Stimulated activated CD4-positive, alpha-beta T cell treated with anti-CD3 and anti-CD28 coated beads, TNF-alpha, amount 100 ng/mL, for 48 hours (primary cell): ENCODE results near the gene GP9.

Experiments
- DNase-seq, 3 donors: peaks; one replicate each; pipeline ENCODE4 v3.0.0-alpha.2; 2020; ENCODE audit warnings: low read depth in 3 of 3

Gene GP9

DNA sequence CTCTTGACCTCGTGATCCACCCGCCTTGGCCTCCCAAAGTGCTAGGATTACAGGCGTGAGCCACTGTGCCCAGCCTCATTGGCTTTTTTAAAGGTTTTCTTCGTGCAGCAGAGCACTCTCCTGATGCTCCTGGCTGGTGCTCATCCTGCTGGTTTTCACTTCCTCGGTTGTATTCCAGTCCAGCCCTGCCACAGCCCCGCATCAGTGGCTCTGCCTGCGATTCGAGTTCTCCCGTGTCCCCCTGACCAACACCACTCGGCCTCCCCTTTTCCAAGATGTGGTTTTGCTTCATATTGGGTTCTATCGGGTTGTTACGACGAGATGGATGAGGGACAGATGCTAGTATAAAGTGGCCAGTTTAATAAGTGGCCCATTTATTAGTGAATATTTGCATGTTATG lies 31.7 kb upstream of the GP9 start:
- no peak for DNase-seq

DNA sequence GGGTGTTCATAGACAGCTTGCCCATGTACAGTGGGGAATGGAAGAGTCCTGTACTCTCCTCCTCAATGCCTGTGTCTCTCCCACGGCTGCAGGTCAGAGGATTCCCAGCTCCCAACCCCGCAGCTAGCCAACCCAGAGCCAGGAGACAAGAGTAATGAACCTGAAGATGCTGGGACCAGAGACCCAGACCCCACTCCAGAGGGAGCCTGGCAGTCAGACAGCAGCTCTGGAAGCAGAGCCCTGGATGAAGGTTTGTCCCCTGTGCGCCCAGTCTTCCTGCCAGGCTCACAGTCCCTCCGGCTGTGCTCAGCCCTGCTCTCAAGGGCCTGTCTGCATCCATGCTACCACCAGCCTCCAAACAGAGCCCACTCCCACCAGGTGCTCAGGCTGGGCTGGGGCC lies 30.0 kb upstream of the GP9 start:
- DNase-seq = no peak

DNA sequence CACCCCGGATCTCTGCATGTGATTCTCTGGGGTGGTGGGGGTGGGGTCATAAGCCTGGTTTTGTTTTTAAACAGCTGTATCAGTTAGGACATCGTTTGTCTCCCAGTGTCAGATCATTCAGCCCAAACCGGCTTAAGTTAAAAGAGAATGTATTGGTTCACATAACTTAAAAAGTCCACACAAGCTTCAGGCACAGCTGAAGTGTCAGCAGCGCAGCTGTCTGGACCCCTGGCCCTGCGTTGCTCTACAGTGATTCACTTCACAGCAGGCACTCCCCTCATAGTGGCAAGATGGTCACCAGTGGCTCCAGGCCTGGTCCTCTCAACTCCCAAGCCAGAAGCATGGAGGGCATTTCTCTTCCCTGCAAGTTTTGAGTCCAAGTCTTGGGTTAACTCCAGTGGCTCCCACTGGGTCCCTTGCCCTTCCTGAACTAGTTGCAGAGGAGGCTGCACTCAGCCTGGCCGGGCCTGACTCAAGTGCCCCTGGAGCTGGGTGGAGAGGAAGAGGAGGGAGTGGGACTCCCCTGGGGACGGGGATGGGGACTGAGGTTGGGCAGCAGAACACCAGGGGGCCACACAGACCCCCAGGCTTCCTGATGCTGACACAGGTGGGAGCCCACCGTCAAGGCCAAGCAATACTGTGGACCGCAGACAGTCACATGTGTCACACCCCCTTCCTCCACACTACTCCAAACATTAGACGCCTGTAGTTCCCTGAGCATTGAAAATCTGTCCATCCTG lies 28.9 kb upstream of the GP9 start:
- DNase-seq = no peak

DNA sequence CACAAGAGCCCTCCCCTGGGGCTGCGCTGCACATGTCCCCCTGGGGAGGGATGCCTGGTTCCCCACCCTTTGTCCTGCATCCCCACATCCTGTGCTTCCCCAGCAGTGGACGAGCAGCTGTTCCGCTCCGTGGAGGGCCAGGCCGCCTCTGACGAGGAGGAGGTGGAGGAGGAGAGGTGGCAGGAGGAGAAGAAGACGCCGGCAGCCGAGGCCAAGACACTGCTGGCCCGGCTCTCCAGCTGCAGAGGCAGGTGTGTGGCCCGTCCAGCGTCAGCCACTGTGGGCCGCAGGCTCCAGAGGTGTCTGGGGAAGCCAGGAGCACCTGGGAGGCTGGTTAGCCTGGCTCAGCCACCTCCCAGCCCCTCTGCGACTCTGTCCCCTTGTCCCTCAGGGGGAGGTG lies 27.9 kb upstream of the GP9 start:
- no peak for DNase-seq

DNA sequence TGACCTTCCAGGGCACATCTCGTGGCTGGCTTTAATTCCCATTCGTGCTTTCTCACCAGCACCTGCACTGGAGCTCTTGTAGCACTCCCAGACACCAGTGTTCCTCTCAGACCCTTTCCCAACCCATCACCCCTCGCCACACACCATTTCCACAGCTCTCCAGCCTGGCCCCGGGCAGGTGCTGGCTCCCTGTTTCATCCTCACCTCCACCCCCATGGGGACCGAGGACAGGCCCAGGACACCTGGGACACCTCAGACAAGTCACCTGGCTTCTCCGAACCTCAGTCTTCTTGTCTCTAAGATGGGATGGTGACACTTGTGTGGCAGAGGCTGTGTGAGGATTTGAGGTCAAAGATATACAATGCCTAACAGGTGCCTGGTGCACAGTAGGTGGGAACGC lies 27.4 kb upstream of the GP9 start:
- DNase-seq = no peak

DNA sequence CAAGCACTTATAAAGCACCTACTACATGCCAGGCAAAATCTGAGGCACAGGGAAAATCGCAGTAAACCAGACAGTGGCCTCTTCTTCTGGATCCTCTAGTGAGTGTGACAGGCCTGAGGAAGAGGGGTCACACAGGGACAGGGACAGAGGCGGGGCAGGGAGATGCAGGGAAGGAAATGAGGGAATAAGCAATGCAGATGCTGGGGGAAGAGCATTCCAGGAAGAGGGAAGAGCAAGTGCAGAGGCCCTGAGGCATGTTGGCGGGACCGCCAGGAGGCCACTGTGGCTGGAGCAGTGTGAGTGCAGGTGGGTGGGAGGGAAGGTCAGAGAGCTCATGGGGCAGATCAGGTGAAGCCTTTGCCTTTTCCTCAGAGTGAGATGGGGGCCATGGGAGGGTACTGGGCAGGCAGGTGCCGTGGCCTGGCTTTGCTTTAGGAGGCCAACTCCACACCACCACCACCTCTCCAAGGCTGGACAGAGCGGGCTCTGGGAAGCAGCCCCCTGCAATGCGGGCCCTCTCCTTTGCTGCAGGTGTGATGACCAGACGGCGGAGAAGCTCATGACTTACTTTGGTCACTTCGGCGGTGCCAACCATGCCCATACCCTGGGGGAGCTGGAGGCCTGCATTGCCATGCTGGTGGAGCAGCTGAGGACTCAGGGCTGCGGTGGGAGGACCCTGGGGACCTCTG lies 26.8 kb upstream of the GP9 start:
- DNase-seq = no peak

DNA sequence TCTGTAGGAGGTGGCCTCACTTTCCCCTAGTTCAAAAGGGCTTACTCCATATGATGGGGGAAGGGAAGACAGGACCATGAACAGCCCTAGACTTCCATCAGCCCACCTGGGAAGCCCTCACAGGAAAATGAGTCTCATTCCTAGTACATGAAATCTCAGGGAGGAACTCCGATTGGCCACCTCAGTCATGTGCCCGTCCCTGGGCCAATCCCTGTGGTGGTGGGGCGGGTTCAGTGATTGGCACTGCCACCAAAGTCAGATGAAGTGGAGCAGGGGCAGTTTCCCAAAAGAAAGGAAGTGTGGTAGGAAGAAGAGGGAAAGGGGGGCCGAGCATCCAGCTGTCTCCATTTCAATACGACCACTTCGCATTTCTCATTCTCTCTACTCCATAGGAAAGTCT lies 25.9 kb upstream of the GP9 start:
- DNase-seq = no peak

DNA sequence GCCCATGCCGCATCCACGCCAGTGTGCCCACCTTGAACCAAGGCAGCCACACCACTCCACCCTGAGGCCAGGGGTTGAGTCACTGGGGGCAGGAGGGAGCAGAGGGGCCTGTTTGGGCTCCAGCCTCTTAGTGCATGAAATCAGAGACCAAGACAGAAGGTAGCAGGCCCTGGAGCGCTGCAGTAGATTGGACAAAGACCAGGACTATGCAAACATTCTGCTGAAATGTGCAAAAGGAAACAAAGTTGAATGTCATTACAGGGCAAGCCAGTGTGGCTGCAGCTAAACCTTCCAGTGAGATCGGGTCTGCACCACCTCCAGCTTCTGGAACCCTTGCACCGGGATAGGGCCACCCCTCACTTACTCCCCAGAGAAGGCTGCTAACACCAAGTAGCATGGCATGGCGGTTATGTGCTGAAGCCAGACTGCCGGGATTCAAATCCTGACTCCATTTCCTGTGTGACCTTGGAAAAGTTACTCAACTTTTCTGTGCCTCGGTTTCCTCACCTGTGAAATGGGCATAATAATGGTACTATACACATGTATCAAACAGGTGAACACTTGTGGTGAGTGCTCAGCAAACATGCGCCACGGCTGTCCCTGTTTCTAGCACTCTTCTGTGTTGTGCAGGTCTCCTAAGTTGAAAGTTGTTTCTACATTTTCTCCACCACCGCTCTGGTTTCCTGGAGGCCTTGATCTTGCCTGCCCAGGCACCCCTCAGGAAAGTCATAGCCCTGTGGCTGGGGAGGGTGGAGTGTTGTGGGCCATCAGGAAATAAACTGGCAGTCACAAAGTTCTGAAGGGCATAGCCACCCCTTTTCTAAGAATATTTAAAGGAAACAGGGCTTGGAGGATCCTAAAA lies 25.0 kb upstream of the GP9 start:
- DNase-seq = no peak

DNA sequence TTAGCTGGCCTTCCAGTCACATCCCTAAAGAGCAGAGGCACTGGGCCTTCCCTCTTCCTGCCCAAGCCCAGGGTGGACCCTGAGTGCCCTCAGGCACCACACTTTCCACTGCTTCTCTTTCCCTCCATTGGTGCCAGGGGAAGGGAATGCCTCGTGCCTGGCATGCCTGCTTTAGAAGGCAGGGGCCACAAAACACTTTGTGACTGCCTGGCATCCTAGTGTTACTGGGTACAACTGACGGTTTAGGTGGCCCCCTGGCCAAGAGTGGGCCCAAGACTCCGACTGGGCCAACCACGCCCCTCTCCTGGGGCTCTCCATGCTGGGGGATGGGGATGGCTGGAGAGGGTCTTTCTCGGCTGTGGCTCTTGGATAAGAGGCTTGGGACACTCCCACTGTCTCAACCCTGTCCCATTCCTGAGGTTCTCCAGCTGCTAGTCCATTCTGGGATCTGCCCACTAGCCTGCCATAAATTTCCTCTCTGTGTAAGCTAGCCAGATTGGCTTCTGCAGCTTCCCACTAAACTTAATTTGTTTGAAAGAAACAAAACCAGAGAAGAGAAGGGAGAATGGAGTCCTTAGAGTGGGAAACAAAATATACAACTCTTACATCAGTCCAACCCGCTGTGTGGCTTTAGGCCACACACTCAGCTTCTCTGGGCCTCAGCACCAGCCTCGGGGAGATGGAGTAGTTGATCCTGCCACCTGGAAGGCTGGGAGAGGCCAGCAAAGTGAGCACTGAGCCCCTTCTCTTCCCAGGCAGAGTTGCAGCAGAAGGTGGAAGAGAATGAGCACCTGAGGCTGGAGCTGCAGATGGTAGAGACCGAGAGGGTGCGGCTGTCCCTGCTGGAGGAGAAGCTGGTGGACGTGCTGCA lies 24.1 kb upstream of the GP9 start:
- DNase-seq = no peak

DNA sequence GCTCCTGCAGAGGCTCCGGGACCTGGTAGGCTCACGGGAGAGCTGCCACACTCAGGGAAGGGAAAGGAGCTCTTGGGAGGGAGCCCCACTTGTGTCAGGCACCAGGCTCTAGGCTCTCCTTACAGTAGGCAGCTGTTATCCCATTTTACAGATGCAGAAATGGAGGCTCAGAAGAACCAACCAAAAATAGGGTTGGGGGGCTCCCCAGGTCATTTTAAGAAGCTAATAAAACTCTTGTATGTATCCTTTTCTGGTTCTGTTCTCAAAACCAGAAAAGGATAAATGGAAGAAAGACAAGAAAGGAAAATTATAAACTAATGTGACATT lies 23.5 kb upstream of the GP9 start:
- DNase-seq = no peak

DNA sequence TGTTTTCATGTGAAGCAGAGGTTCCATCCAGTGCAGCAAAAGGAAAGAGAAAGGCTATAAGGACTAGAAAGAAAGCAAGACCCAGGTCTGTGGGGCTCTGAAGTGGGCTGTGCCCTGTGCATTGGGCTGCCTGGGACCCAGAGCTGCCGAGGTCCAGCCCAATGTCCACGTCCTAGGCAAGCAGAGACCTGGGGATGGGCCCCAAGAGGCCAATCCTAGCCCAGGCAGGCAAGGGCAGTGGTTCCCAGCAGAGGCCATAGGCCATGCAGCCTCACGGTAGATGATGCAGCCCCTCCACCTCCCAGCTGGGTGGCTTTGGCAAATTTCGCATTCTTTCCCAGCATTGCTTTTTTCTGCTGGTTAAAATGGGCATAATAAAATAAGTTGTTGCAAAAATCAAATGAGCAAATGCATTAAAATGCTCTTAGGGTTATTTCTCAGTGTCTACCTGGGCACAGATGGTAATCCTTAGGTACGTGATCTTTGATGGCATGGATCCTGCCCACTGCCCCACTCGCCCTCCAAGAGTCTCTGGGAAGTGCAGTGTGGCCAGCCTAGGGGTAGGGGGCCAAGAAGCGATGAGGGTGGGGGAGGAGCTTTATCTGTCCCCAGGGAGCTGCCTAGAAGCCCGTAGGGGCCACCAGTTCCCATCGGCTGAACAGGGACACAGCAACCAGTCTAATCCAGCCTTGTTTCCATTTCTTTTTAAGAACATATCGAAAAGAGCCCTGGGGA lies 22.3 kb upstream of the GP9 start:
- no peak for DNase-seq

DNA sequence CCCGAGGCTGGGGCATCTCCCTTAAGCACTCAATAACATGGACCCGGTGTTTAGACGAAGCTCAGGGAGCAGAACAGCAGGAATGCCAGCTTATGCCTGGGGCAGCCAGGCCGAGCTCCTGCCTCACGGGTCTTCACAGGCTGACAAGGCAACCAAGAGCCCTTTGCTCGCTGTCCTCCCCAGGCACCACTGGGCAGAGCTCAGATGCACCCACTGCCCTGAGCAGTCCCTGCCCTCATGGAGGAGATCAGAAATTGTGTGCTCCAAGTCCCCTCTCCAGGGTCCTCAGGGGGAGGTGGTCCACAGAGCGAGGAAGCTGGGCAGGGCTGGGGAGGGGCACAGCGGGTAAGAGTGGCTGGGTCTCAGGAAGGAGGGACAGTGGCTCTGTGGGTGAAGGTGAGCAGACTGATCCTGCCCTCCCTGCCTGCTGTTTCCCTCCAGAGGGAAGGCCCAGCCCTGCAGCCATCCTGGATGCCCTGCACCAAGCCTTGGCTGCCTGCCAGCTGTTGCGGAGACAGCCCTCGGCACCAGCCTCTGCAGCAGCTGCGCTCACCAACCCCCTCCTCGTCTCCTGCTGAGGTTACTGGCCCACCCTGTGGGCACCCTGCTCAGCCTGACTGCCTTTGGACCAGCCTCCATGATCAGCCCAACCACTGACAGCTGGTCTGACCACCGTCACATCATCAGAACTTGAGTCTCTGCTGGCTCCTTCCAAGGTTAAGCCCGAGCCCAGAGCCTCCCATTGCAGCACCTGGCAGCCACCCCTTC lies 21.1 kb upstream of the GP9 start:
- no peak for DNase-seq

DNA sequence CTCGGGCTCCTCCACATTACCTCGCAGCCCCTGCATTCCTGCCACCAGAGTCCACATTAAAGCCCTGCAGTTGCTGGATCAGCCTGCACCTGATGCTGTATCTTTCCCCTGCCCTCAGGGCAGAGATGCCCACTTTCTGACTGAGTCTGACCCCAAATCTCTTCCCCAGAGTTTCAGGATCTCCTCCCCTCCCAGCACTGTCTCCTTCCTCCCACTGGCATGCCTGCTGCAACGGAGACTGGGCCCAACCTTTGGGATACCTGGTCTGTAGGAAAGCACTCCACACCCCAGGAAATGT lies 20.6 kb upstream of the GP9 start:
- DNase-seq = no peak

DNA sequence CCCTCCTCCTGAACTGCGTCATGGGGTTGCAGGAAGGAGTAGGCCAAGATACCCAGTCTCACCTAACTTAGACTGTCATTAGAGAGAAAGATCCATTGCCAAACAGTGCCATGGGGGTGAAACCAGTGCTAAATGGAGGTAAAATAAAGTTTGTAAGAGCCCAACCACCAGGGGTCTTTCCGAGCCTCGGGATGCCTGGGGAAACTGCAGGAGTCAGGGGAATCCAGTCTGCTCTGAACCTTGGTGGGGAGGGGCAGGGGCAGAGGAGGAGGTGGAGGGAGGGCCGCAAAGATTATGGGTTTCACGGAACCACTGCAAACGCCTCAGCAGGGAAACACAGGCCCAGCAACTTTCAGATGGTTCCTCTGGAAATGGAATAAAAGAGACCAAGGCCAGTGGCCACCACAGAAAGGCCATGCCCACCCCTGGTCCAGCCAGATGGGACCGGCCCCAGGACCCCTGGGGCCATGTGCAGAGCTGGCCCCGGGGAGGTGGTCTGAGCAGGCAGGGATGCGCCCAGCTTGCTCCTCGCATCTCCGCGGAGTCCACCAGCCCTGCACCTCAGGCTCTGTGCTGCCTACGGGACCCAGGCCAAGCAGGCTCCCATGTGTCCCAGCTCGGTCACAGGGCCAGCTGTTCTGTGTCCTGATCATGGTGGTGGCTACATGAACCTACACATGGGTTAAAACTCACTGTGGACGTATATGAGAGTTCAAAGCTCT lies 19.8 kb upstream of the GP9 start:
- no peak for DNase-seq

DNA sequence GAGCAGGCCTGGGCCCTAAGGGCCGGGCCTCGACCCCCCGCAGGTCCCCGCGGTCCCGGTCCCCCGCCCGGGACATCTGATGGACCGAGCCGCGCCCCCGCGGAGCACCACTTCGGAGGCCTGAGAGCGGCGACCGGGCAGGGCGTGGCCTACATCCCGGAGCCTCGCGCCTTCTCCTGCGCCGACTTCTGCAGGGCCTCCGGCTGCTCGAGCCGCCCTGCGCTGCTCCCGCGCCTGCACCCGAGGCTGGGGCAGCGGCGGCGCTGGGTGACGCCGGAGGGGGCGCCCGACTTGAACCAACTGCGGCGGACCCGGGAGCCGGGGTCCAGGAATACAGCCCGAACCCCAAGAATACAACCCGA lies 14.9 kb upstream of the GP9 start:
- DNase-seq = peak in 1 of 3 donors; percentile 46

DNA sequence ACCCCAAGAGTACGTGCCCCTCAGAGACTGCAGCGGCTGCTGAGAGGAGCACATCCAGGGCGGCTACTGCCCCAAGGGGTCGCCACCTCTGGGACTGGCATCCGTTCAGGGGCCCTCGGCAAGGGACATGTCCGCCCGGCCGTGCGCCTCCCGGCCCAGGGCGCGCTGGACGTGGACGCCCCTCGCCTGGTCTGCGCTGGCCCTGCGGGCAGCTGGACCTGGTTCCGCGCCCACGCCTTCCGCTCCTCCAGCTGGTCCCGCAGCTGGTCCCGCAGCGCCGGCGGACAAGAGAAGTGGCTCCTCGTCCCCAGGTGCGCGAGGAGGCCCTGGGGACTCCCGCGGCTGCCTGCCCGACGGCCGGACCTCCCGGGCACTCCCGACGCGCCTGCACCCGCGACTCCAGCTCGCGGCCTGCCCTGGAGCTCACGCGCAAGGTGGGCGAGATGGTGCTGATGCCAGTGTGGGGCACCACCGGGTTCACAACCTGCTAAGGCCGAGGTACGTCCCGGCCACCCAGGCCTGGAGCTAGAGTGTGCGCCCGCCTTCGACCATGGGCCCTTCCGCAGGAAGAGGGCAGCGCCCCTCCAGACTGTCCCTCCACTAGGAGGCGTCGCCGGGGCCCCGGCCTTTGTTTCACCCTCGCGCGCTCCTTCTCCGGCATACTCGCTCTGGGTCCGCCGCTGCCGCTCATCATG lies 14.4 kb upstream of the GP9 start:
- peak in 1 of 3 donors; percentile 31 for DNase-seq

DNA sequence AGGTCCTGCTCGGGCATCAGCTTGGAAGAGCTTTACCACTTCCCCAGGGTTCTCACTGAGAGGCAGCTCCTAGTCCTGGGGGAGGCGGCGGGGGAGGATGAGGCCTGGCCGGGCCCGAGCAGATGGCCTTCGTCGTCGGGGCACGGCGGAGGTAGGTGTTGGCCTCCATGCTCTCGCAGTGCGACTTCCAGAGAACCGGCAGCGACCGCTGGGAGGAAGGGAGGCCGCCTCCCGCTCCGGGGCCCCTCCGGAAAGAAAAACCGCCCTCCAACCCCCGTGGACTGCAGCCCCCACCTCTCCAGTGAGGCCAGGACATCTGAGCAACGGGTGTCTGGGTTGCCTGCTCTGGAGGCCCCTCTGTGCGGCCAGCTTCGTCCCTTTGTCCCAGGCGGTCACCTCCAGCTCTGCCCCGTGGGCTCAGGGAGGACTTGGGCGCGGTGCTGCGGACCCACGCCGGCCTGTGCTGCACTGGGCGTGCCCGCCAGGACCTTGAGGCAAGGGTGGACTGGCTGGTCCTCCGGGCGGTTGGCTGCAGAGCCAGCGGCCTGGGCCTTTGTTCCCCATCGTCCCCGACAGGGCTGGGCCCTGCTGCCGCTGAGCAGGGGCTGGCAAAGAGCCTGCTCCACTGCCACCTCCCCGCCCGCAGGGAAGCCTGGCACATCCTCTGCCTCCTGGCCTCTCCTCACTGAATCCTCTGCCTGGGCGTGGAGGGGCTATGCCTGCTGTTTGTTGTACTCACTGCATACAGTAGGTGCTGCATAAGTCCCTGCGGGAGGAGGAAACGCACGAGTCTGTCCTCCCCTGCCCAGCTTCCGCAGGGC lies 13.6 kb upstream of the GP9 start:
- no peak for DNase-seq

DNA sequence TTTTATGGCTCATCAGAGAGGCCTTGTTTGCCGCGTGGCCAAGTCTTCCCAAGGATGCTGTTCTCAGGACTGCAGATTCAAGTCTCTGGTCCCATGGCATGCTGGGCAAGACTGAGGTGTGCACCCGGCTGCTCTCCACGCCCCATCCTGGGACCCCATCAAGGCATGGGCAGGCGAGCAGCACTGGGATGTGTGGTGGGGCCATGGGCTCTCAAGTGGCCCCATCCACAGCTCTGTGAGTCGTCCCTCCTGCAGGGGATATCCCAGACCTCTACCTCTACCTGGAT lies 13.1 kb upstream of the GP9 start:
- no peak for DNase-seq
